UCSD-AML1 (cell line): ENCODE measurements around the gene ZNF569.
A peak's percentile ranks its signal among the peaks of the same experiment; 100 is the strongest.
"Not testable (repeated sequence)": the region's sequence is repeated elsewhere in the genome, so short reads cannot be mapped to it uniquely, and the experiment has no call there.

Experiments used
- DNase-seq: peaks from one replicate; lab custom pipeline; 2025; ENCODE audit not compliant: unreplicated experiment; lab: John Stamatoyannopoulos, UW

The ZNF569 gene

DNA sequence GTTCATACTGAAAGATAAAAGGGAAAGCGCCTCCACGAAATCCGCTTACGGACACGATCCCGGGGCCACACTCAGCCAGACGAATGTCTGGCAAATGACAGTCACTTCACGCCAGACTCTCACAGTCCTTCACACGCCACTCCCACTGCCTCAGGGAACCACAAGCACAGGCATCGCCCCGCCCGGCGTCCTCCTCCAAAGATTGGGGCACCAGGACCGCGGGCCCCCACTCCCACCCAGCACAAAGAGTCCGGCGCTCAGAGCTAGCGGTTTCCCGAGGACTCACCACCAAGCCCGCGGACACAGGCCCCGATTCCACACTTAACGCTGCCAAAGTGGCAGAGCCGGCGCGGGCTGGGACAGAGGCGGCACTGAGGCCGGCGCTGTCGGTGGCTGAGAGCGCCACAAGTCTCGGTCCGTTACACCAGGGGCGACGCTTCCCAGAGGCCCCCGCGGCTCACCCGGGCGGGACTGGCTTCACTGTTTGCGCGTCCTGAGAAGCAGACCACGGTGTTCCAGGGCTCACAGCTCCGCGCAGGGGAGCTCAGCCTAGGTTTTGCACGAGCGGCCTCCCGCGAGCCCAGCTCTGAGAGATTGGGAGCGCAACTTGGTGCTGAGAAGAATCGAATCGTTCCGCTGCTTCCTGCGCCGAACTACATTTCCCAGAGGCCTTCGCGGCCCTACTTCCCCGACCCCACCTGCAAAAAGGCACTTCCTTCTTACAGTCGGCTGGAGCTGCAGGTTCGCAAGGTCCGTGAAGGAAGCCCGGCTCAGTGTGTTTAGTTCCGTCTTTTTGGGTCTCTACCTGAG lies at the start of gene ZNF569:
ZNF569 (minus strand) TSS at position 647 of the 810 bp plus-strand sequence. CDS start 22,523 bp downstream, outside the sequence.
- peak; percentile 86 for DNase-seq

DNA sequence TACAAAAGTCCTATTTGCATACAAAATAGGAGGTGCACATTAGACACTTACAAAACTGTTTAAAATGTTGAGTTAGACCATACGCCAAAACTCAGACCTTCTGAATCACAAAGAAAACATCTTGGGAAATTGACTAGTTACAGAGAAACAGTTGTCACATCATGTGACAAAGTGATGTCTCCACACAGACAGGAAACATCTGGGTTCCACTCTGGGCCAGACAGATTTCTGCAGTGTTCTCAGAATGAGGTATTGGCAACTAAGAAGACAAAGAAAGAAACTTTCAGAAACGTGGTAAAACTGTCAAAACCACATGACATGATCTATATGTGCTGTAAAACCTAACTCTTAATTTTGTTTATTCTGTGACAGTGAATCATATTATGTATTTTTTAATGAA lies 46.2 kb upstream of the ZNF569 start:
- DNase-seq = no peak

DNA sequence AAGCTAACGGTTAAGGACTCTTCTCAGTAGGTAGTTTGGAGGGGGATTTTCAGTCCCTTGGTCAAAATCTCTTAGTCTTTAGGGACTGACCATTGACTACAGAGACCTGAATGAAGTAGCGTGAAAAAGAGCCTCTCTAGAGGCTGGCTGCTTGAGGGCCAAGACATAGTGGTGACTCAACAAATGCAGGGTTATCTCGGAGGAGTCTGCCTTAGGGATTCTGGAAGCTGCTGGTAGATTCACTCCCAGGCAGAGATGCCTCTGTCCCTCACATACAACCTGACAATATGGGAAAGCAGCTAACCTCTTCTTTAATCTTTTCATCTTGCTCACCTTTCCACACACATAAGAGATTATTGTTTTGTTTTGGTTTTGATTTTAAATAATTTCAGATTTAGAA lies 44.6 kb upstream of the ZNF569 start:
- no peak for DNase-seq

DNA sequence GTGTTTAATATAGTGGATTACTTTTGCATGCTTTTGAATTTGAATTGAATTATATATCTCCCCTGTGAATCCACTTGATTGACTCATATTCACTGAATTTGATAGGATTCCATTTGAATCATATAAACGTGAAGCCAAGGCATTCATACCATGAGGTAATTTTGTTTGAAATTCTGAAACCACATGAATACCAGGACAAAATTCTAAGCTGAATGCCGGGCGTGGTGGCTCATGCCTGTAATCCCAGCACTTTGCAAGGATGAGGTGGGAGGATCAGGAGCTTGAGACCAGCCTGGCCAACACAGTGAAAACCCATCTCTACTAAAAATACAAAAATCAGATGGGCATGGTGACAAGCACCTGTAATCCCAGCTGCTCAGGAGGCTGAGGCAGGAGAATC lies 43.9 kb upstream of the ZNF569 start:
- DNase-seq = no peak

DNA sequence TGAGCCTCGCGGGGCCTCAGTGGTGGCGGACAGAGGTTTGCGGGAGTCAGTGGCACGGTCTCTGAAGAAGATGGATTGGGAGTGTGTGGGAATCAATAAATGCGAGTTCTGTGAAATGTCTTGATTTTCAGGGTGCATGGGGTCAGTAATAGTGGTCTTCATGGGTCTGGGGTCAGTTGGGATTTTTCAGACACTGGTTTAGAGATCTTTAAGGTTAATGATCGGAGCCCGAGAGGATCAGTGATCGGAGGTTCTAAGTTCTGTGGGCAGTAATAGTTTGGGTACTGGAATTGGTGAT lies 39.9 kb upstream of the ZNF569 start:
- no peak for DNase-seq

DNA sequence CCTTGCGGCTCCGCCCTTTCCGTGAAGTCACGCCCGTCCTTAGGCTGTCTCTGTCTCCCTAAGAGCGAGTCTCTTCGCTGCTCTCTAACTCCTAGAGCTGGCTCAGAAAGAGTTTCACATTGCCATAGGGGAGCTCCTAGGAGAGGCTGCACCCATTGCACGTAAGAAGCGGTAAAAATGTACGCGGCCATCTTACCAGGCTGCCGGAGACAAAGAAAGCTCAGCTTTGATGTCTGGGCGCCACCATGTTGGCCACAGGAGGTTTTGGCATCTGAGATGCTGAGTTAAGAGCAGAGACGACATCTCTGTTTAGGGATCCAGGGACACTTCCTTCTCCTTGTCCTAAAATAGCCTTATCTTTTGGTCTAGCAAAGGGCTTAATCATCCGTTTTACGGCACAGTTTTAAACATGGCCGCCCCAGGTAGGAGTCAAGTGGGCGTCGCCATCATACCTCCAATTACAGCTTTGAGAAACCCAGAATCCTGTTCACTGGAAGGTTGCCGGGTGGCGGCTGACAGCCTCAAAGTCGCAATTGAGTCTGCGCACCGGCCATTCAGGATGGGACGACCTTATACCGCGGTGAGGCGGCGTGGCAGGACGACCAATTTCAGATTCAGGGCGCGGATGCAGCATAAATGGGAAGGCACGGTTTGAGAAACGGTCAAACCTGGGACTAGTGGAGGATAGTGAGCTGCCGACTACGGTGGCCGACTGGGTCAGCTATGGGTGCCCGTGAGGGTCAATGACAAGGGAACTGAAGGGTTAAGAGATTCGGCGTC lies 39.3 kb upstream of the ZNF569 start, which contains the start of gene ZNF793:
ZNF793 (plus strand) TSS at position 553 of the 780 bp plus-strand sequence. CDS start 16,501 bp downstream, outside the sequence.
- no peak for DNase-seq

DNA sequence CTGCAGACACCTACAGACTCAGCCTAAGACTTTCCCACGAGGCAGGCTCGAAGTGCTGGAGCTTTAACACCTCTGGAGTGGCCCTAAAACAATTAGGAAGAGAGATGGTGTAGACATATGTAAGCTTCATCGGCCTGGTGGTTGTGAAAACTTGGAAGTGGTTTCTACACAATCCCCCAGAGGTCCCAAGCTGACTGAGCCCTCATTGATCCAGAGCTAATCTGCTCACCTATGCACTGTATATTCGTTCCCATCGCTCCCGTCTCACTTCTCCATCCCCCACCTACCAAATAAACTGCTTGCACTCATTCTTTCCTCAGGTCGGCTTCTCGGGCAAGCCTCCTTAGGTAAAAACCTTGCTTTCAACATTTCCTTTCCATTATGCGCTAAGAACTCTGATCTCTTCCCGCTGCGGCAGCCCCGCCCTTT lies 38.7 kb upstream of the ZNF569 start:
- DNase-seq = no peak

DNA sequence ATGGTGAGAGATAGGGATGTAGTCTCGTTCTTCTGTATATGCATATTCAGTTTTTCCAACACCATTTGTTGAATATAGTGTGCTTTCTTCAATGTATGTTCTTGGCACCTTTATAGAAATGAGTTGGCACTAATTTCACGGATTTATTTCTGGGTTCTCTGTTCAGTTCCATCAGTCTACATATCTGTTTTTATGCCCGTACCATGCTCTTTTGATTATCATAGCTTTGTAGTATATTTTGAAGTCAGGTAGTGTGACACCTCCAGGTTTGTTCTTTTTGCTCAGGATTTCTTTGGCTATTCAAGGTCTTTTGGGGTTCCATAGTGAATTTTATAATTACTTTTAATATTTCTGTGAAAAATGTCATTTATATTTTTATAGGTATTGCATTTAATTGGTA lies 25.0 kb upstream of the ZNF569 start:
- no peak for DNase-seq

DNA sequence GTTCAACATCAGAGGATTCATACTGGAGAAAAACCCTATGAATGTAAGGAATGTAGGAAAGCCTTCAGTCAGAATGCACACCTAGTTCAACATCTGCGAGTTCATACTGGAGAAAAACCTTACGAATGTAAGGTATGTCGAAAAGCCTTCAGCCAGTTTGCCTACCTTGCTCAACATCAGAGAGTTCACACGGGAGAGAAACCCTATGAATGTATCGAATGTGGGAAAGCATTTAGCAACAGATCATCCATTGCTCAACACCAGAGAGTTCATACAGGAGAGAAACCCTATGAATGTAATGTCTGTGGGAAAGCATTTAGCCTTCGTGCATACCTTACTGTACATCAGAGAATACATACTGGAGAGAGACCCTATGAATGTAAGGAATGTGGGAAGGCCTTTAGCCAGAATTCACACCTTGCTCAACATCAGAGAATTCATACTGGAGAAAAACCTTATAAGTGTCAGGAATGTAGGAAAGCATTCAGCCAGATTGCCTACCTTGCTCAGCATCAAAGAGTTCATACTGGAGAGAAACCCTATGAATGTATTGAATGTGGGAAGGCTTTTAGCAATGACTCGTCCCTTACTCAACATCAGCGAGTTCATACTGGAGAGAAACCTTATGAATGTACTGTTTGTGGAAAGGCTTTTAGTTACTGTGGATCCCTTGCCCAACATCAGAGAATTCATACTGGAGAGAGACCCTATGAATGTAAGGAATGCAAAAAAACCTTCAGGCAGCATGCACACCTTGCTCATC lies 17.3 kb upstream of the ZNF569 start:
- no peak for DNase-seq

DNA sequence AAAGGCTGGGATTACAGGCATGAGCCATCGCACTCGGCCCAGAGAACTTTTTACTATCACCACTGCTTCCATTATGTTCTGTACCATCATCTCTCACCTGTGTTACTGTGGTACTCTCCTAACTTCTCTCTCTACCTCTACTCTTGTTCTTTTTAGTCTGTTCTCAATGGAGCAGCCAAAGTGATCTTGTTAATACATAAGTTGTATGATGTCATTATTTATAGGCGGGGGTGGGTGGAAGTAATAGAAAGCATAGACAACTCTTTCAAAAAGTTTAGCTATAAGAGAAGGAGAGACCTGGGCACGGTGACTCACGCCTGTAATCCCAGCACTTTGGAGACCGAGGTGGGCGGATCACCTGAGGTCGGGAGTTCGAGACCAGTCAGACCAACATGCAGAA lies 4.9 kb upstream of the ZNF569 start:
- no peak for DNase-seq

DNA sequence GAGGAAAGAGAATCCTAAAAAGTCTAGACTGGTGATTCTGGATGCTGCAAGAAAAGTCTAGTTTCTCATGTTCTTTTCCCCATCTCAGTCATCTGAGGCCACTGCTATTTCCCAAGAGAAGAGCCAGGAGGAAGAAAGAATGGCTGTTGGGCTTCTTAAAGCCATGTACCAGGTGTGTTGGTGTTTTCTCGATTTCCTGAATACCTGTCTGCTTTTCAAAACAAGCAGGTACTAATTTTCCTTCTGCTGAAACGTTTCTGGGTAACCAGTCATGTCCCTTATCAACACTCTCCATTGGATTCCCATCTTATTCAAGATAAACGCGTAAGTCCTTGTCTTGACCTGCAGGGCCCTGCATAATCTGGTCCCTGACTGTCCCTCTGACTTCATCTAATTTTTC lies 3.0 kb upstream of the ZNF569 start:
- DNase-seq = no peak

DNA sequence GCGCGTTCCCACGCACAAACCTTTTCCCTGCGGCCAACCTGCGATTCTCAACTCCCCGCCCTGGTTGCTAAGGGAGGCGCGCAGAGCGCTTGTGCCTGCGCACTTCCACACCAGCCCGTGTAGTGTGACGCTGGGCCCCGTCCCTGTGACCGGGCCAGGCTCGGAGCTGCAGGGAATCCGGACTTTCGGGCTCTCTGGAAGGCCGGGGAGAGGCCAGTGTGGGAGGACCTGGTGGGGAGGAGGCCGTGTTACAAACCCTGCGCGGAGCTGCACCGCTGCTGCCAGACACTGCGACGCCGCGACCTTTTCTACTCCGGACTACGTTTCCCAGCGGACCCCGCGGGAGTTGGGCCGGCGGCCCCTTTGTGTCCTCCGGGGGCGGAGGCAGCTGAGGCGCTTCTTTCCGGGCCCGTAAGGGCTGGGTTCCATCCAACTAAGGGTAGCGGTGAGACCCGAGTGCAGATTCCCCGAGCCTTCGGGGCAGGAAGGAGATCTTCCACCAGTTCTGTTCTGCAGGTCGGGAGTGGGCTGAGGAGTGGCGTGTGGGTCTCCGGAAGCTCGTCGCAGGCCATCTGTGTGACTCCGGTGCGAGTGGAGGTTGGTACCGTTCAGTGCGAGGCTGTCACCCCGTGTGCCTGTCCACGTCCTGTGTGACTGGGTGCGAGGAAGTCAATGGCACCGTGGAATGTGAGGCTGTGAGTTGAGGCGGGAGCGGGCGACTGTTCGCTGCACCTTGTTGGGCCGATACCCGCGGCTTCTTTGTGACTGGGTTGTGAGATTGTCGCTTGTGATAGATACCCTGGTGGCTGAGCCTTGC lies 1.9 kb upstream of the ZNF569 start, which contains the start of gene ZNF570:
ZNF570 (plus strand) TSS at position 396 of the 817 bp plus-strand sequence. CDS start 999 bp downstream, outside the sequence.
- peak; percentile 85 for DNase-seq

DNA sequence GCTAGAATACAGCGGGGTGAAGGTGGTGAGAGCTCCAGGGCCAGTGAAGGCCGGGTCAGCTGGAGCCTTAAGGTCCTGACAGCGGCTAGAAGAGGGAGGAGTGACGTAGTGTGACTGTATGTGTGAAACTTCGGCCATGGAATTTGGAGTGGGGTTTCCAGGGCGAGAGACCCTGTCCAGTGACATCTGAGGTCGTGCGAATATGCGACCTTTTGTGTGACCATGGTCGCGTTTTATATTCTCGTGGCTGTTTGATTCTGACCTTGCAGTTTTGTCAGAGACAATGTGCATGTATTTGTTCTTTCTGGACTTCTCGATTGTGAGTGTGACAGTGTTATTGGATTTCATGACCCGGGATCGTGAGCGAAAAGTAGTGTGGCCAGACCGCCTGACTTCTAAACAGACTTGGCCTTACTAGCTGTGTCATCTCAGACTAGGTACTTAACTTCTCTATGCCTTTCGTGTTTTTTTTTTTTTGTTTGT lies 405 bp upstream of the ZNF569 start:
- no peak for DNase-seq

DNA sequence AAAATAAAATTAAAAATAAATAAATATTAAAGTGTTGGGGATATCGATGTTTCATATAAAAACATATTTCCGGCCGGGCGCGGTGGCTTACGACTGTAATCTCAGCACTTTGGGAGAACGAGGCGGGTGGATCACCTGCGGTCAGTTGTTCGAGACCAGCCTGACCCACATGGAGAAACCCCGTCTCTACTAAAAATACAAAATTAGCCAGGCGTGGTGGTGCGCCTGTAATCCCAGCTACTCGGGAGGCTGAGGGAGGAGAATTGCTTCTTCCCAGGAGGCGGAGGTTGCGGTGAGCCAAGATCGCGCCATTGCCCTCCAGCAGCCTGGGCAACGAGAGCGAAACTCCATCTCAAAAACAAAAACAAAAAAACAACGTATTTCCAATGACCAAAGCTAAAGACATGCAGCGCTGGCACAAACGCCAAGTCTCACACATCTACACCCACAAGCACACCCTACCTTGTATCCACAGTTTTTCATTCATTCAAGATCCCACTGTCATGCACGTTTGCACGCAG lies 907 bp downstream of the ZNF569 start:
- DNase-seq = no peak

DNA sequence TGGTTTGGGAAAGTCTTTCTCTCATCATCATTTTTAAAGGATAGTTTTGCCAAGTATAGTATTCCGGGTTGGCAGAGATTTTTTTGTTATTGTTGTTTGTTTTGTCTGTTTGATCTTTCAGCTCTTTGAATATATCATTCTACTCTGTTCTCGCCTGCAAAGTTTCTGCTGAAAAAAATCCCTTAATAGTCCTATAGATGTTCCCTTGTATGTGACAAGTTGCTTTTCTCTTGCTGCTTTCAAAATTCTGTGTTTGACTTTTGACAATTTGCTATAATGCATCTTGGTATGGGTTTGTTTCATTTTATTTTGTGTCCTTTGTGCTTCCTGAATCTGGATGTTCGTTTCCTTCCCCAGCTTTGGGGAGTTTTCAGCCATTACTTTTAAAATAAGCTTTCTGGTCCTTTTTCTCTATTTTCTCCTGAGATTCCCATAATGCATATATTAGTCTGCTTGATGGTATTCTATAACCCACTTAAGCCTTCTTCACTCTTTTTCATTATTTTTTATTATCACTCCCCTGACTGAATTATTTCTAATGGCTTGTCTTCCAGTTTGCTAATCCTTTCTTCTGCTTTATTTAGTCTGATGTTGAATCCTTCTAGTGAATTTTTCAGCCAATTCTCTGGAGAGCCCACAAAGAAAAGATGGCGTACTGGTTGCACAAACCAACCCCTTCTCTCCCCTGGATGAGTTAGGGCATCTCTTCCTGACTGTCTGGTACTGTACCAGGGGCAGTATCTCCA lies 14.6 kb downstream of the ZNF569 start:
- DNase-seq = no peak

DNA sequence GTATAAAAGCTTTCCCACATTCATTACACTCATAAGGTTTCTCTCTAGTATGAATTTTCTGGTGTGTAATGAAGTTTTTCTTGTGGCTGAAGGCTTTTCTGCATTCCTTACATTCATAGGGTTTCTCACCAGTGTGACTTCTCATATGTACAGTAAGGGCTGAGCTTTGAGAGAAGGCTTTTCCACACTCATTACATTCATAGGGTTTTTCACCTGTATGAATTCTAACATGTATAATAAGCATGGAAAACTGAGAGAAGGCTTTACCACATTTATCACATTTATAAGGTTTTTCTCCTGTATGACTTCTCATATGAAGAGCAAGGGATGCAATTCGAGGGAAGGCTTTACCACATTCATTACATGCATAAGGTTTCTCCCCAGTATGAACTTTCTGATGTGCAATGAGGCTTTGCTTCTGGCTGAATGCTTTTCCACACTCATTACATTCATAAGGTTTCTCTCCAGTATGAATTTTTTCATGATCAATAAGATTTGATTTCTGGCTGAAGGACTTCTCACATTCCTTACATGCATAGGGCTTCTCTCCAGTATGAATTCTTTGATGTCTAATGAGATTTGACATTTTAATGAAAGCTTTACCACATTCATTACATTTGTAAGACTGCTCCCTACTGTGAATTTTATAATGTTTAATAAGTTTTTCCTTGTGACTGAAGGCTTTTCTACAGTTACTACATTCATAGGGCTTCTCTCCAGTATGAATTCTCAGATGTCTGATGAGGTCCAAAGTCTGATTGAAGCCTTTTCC lies 53.7 kb downstream of the ZNF569 start:
- no peak for DNase-seq

DNA sequence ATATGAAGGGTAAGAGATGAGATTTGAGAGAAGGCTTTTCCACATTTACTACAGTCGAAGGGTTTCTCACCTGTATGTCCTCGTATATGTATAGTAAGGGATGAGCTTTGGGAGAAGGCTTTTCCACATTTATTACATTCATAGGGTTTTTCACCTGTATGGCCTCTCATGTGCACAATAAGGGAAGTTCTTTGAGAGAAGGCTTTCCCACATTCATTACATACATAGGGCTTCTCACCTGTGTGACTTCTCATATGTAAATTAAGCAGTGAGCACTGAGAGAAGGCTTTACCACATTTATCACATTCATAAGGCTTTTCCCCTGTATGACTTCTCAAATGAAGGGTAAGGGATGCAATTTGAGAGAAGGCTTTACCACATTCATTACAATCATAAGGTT lies 54.5 kb downstream of the ZNF569 start:
- DNase-seq = no peak

DNA sequence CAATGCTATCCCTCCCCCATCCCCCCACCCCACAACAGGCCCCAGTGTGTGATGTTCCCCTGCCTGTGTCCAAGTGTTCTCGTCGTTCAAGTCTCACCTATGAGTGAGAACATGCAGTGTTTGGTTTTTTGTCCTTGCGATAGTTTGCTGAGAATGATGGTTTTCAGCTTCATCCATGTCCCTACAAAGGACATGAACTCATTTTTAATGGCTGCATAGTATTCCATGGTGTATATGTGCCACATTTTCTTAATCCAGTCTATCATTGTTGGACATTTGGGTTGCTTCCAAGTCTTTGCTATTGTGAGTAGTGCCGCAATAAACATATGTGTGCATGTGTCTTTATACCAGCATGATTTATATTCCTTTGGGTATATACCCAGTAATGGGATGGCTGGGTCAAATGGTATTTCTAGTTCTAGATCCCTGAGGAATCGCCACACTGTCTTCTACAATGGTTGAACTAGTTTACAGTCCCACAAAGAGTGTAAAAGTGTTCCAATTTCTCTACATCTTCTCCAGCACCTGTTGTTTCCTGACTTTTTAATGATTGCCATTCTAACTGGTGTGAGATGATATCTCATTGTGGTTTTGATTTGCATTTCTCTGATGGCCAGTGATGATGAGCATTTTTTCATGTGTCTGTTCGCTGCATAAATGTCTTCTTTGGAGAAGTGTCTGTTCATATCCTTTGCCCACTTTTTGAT lies 61.0 kb downstream of the ZNF569 start:
- not testable (repeated sequence) for DNase-seq
